ENCODE data around the gene PLEKHA6.

- TF ChIP-seq CTCF (IDR thresholded peaks at IDR 0.05) (no peak), POLR2AphosphoS5 (IDR thresholded peaks at IDR 0.05) (no peak), POLR2A (IDR thresholded peaks at IDR 0.05) (no peak), EP300 (IDR thresholded peaks at IDR 0.05) (no peak)
Observed at GRCh38 chr1:204251926-204252689, 107.6 kb downstream of the PLEKHA6 start.
